RWPE1 (cell line): Measurements from ENCODE around the gene TBC1D20.

Source experiments
- CTCF ChIA-PET: fragments of 350-600 bp; sonication (Branson Sonifier 250); formaldehyde crosslinking; extraction: SDS; loops from one replicate; lab custom pipeline; 2021; lab: Yijun Ruan, JAX
- POLR2A ChIA-PET: fragments of 400-600 bp; formaldehyde crosslinking; extraction: SDS; loops from one replicate; lab custom pipeline; 2020; ENCODE audit warnings: antibody characterized with exemption; ENCODE audit not compliant: low non-redundant PET; lab: Yijun Ruan, JAX
- DNase-seq: peaks from one replicate; pipeline ENCODE4 v3.0.0; 2012; ENCODE audit warnings: low spot score
- H3K27ac ChIP-seq: fragments of 450-650 bp; 2 replicates; pipeline ENCODE4 v1.5.1; 2017
- TF ChIP-seq, protein P1 (sequence below): fragments of 450-650 bp; conservative IDR thresholded peaks from 2 replicates; pipeline ENCODE4 v1.5.1; 2017; ENCODE audit warnings: low read depth, mild to moderate bottlenecking

Gene TBC1D20

DNA sequence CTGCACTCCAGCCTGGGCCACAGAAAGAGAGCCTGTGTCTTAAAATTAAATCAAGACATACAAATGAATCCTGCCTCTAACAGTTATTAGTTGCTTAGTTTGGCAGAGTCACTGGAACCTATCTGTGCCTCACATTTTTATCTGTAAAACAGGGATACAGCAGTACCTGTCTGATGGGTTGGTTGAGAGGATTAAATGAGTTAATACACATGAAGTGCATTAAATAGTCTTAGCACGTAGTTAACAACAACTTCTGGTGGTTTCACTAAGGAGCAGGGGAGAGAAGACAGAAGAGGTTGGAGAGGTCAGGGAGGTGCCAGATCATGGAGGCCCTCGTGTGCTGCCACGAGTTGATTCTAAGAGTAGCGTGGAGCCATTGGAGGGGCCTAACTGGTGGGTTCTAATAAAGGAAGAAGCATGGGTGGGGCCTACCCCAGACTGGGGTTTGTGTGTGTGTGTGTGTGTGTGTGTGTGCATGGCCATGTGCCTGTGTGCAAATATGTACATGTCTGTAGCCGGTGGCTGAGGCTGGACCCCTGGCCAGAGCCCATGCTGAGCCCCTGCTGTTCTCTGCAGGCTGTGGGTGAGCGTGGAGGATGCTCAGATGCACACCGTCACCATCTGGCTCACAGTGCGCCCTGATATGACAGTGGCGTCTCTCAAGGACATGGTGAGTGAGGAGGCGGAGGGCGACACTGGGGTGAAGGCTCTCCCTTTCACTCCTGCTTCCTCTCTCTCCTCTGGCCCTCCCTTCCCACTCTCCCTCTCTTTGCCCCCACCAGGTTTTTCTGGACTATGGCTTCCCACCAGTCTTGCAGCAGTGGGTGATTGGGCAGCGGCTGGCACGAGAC, 45.2 kb downstream of the TBC1D20 start:
- TF ChIP-seq, protein P1, sequence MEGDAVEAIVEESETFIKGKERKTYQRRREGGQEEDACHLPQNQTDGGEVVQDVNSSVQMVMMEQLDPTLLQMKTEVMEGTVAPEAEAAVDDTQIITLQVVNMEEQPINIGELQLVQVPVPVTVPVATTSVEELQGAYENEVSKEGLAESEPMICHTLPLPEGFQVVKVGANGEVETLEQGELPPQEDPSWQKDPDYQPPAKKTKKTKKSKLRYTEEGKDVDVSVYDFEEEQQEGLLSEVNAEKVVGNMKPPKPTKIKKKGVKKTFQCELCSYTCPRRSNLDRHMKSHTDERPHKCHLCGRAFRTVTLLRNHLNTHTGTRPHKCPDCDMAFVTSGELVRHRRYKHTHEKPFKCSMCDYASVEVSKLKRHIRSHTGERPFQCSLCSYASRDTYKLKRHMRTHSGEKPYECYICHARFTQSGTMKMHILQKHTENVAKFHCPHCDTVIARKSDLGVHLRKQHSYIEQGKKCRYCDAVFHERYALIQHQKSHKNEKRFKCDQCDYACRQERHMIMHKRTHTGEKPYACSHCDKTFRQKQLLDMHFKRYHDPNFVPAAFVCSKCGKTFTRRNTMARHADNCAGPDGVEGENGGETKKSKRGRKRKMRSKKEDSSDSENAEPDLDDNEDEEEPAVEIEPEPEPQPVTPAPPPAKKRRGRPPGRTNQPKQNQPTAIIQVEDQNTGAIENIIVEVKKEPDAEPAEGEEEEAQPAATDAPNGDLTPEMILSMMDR: no peak
- ChIA-PET CTCF (no interaction called here), POLR2A (no interaction called here)
- peak overlapping the region; percentile 17 for H3K27ac ChIP-seq
- DNase-seq: no peak

DNA sequence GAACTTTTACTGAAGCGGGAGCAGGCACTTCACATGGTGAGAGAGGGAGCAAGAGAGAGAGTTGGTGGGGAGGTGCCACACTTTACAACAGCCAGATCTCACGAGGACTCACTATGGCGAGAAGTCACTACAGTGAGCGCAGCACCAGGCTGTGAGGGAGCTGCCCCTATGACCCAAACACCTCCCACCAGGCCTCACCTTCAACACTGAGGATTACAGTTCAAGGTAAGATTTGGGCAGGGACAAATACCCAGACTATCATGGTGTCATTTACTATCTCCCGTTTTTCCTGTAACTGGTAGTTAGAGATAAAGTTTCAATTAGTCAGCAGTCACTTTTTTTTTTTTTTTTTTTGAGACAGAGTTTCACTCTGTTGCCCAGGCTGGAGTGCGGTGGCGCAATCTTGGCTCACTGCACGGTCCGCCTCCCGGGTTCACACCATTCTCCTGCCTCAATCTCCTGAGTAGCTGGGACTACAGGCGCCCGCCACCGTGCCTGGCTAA, 46.5 kb downstream of the TBC1D20 start:
- H3K27ac ChIP-seq: peak overlapping the region; percentile 53
- no peak for DNase-seq
- ChIA-PET POLR2A (no interaction called here), CTCF (no interaction called here)
- TF ChIP-seq, protein P1: no peak

DNA sequence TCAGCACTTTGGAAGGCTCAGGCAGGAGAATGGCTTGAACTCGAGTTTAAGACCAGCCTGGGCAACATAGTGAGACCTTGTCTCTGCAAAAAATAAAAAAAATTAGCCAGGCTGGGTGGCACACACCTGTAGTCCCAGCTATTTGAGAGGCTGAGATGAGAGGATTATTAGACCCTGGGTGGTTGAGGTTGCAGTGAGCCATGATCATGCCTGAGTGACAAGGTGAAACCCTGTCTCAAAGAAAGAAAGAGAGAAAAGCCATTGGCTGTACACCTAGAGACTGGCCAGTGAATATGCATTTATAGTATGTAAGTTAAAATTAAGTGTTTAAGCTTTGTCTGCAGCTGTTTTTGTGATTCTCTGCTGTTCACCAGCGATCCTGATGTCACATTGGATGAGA, 48.2 kb downstream of the TBC1D20 start:
- DNase-seq: no peak
- ChIA-PET CTCF (interaction anchor here (0.6 kb wide), 1 partner anchor 18 kb away, joined by 3 read pairs; no protein-coding TSS in a partner anchor), POLR2A (no interaction called here)
- TF ChIP-seq, protein P1: no peak
- no peak overlapping the region for H3K27ac ChIP-seq

DNA sequence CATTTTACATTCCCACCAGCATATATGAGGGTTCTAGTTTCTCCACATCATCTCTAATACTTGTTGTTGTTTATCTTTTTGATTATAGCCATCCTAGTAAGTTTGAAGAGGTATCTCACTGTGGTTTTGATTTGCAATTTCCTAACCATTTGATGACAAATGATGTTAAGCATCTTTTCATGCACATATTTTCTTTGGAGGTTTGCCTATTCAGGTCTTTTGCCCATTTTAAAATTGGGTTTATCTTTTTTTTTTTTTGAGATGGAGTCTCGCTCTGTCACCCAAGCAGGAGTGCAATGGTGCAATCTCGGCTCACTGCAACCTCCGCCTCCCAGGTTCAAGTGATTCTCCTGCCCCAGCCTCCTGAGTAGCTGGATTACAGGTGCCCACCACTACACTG, 50.3 kb downstream of the TBC1D20 start:
- no peak for DNase-seq
- no peak overlapping the region for H3K27ac ChIP-seq
- ChIA-PET POLR2A (no interaction called here), CTCF (interaction anchor here (0.6 kb wide), 1 partner anchor 34 kb away, joined by 3 read pairs; no protein-coding TSS in a partner anchor)
- TF ChIP-seq, protein P1: no peak

DNA sequence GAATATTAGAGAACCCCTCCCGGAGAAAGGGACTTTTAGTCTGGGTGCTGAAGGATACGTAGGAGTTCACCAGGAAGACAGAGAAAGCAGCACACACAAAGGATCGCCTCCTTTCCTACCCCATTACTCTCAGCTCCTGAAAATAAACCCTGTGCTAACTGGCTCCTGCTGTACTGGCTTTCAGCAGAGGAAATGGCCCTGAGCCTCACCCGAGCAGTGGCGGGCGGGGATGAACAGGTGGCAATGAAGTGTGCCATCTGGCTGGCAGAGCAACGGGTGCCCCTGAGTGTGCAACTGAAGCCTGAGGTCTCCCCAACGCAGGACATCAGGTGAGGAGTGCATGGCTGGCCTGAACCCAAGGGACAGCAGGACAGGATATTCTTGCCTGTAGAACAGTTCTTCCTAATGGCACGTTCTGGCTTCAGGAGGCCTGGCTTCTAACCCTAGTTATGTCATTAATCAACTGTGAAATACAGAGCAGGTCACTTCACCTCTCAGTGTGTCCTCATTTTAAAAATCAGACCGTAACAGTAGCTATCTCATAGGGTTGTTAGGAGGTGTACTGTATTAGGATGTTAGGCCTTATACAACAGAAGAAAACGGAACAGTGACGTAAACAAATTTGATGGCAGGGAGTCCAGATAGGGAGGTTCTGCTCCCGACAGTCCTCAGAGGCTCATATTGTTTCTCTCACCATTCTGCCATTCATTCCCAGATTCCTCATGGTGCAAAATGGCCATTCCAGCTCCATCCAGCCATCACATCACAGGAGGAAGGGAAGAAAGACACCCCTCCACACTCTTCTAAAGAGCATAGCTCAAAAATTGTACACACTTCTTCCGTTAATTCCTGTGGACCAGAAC, 52.4 kb downstream of the TBC1D20 start:
- no peak for DNase-seq
- ChIA-PET POLR2A (interaction anchor here (0.7 kb wide), 1 partner anchor 47 kb away, joined by 3 read pairs; no protein-coding TSS in a partner anchor), CTCF (interaction anchor here (1.0 kb wide), 1 partner anchor 47 kb away, joined by 3 read pairs; no protein-coding TSS in a partner anchor)
- TF ChIP-seq, protein P1: no peak
- H3K27ac ChIP-seq: peak overlapping the region; percentile 91
